Right ventricle myocardium inferior (tissue), 1 donor: ENCODE measurements around the gene RAB22A. TPM values are rescaled to one million over a fixed set of nuclear protein-coding genes. Genes with fewer than 3 reads are reported as not detected.

Experiments used
- ATAC-seq: fragments of 200-7000 bp; cut with Tn5 transposase; one replicate; pipeline ENCODE4 v1.9.1; 2020; ENCODE audit warnings: mild to moderate bottlenecking, moderate library complexity
- DNase-seq: peaks from one replicate; pipeline ENCODE4 v3.0.0; 2021; ENCODE audit errors: missing footprints
- intact Hi-C: fragments of 100-400 bp; cut with DNase I; formaldehyde crosslinking; loops from one replicate; pipeline ENCODE4 v1.11.0; 2022
- total RNA-seq: library from RNA; stranded (reverse); fragmentation: NEBNext Ultra II Directional; extraction: Animal tissue kit (Norgen Biotek cat#: 25700); gene quantifications from one replicate; pipeline ENCODE4 v1.2.1, GENCODE V29; 2021
- donor health status: DM: no; HTN: yes; CAD: no; lungs with severe emphysema.

Gene RAB22A
- total RNA-seq, 1 donor from 2014 or later: 8.3 TPM

- intact Hi-C loops: no loop called here
- DNase-seq (no peak), ATAC-seq (no peak)
These were observed 65.6 kb downstream of the RAB22A start for GRCh38 chr20:58374906-58375758.

GRCh38 chr20:58375759-58376352, 66.3 kb downstream of the RAB22A start:
- intact Hi-C loops: no loop called here
- DNase-seq (no peak), ATAC-seq (no peak)

- intact Hi-C loops: no loop called here
These were observed 67.5 kb downstream of the RAB22A start for GRCh38 chr20:58377017-58377416.

GRCh38 chr20:58377766-58378401, 68.4 kb downstream of the RAB22A start:
- DNase-seq: no peak
- ATAC-seq: no peak
- intact Hi-C loops: no loop called here

More at GRCh38 chr20:58377017-58377416, 67.5 kb downstream of the RAB22A start:
- DNase-seq (no peak), ATAC-seq (no peak)

- DNase-seq: no peak
These were observed 69.2 kb downstream of the RAB22A start for GRCh38 chr20:58378704-58379103.

GRCh38 chr20:58381627-58382026, 72.1 kb downstream of the RAB22A start:
- no peak for ATAC-seq
- intact Hi-C loops: no loop called here
- no peak for DNase-seq

More at GRCh38 chr20:58378704-58379103, 69.2 kb downstream of the RAB22A start:
- intact Hi-C loops: no loop called here
- no peak for ATAC-seq

- ATAC-seq (no peak), DNase-seq (no peak)
- intact Hi-C loops: no loop called here
These were observed 72.6 kb downstream of the RAB22A start for GRCh38 chr20:58382096-58382495.

GRCh38 chr20:58384821-58385220, 75.3 kb downstream of the RAB22A start:
- intact Hi-C loops: loop anchor here (5.0 kb wide), 1 partner anchor 62 kb away; no protein-coding TSS in a partner anchor
- no peak for DNase-seq
- ATAC-seq: no peak

GRCh38 chr20:58388028-58388601, 78.6 kb downstream of the RAB22A start:
- no peak for ATAC-seq
- intact Hi-C loops: loop anchor here (2.0 to 5.0 kb wide), 2 partner anchors 59 to 79 kb away; partner anchors contain the start of gene RAB22A
- DNase-seq: no peak

- ATAC-seq: peak; percentile 100
- DNase-seq: peak; percentile 98
- intact Hi-C loops: loop anchor here (2.0 to 5.0 kb wide), 2 partner anchors 58 to 80 kb away; partner anchors contain the start of gene RAB22A
These were observed 79.4 kb downstream of the RAB22A start, which contains the start of gene VAPB for GRCh38 chr20:58388882-58389323. Gene VAPB (plus strand): TSS chr20:58389229. CDS start chr20:58389460, 231 bp downstream.

- intact Hi-C loops: loop anchor here (2.0 to 5.0 kb wide), 2 partner anchors 58 to 81 kb away; partner anchors contain the start of gene RAB22A
- peak; percentile 45 for ATAC-seq
- no peak for DNase-seq
These were observed 79.9 kb downstream of the RAB22A start for GRCh38 chr20:58389324-58389967.

- DNase-seq: no peak
- no peak for ATAC-seq
- intact Hi-C loops: loop anchor here (2.0 to 5.0 kb wide), 2 partner anchors 57 to 81 kb away; partner anchors contain the start of gene RAB22A
These were observed 80.6 kb downstream of the RAB22A start for GRCh38 chr20:58389968-58390658.

GRCh38 chr20:58390659-58391035, 81.1 kb downstream of the RAB22A start:
- ATAC-seq: no peak
- intact Hi-C loops: no loop called here
- DNase-seq: no peak

- intact Hi-C loops: no loop called here
- no peak for DNase-seq
- ATAC-seq: no peak
These were observed 82.8 kb downstream of the RAB22A start for GRCh38 chr20:58392286-58392685.

- no peak for DNase-seq
- intact Hi-C loops: no loop called here
- no peak for ATAC-seq
These were observed 83.8 kb downstream of the RAB22A start for GRCh38 chr20:58393299-58393698.

GRCh38 chr20:58394801-58395200, 85.3 kb downstream of the RAB22A start:
- DNase-seq (no peak), ATAC-seq (no peak)
- intact Hi-C loops: no loop called here

GRCh38 chr20:58395604-58396003, 86.1 kb downstream of the RAB22A start:
- intact Hi-C loops: no loop called here
- no peak for DNase-seq
- ATAC-seq: no peak

- DNase-seq (no peak), ATAC-seq (no peak)
- intact Hi-C loops: no loop called here
These were observed 87.9 kb downstream of the RAB22A start for GRCh38 chr20:58397429-58397828.
